Loucy (cell line): ENCODE results near the gene GCDH.

Experiments used
- CTCF ChIP-seq: fragments of 200-600 bp; sonication (generic); conservative IDR thresholded peaks from 2 replicates; pipeline ENCODE4 v1.5.1; 2014; ENCODE audit warnings: mild to moderate bottlenecking, antibody characterized with exemption, low read length
- EZH2phosphoT487 ChIP-seq: fragments of 200-600 bp; IDR thresholded peaks from 2 replicates; pipeline ENCODE4 v1.6.1; 2018; ENCODE audit warnings: antibody characterized with exemption, mild to moderate bottlenecking, moderate library complexity, borderline replicate concordance

DNA sequence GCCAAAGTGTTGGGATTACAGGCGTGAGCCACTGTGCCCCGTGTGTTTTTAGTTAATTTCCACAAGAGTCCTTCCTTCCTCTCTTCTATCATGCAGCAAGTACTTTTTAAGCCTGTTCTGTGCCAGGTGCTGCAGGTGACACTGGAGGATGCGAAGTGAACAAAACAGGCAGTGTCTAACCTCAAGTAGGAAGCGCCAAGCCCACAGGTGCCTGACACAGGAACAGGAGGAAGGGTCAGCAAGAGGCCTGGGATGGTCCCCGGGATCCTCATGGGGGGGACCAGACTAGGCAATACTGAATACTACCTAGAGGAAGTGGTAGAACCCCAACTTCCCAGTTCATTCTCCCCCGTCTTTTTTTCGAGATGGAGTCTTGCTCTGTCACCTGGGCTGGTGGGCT lies 45.6 kb downstream of the GCDH start:
- TF ChIP-seq CTCF (no peak), EZH2phosphoT487 (no peak)
